Measurements from ENCODE around the gene C1orf146. TPM values are rescaled to one million over a fixed set of nuclear protein-coding genes. Genes with fewer than 3 reads are reported as not detected.

Gene C1orf146
- polyA plus RNA-seq, 1 experiment, result not detected

GRCh38 chr1:92188436-92189255 lies 29.1 kb upstream of the C1orf146 start:
- no peak for DNase-seq (ENCODE audit: low read depth, low spot score)
- no peaks in the 10 kb centered on the region for H3K9me3 ChIP-seq (ENCODE audit: control insufficient read depth, insufficient read depth, low read length)
- ChIA-PET POLR2A (no interaction called here), CTCF (no interaction called here)
- H3K4me3 ChIP-seq (ENCODE audit: low read depth, low read length), result no peak overlapping the region
- no peak for TF ChIP-seq CTCF (IDR thresholded peaks at IDR 0.05; ENCODE audit: low read depth, low read length)
- no peaks in the 10 kb centered on the region for H3K27me3 ChIP-seq (ENCODE audit: control insufficient read depth, insufficient read depth, low read length)
- no peak overlapping the region for H3K27ac ChIP-seq (ENCODE audit: low read depth, low read length)

GRCh38 chr1:92191726-92192125 lies 26.0 kb upstream of the C1orf146 start:
- no peak overlapping the region for H3K27ac ChIP-seq (ENCODE audit: low read depth, low read length)
- no peak for TF ChIP-seq CTCF (IDR thresholded peaks at IDR 0.05; ENCODE audit: low read depth, low read length)
- H3K4me3 ChIP-seq (ENCODE audit: low read depth, low read length), result no peak overlapping the region
- H3K27me3 ChIP-seq (ENCODE audit: control insufficient read depth, insufficient read depth, low read length), result no peaks in the 10 kb centered on the region
- ChIA-PET POLR2A (no interaction called here), CTCF (no interaction called here)
- no peaks in the 10 kb centered on the region; the same call in 1 of the 2 replicates for H3K9me3 ChIP-seq (ENCODE audit: control insufficient read depth, insufficient read depth, low read length)
- no peak for DNase-seq (ENCODE audit: low read depth, low spot score)

- POLR2A ChIA-PET, result no interaction called here
- CTCF ChIA-PET, result no interaction called here
These were observed 25.5 kb upstream of the C1orf146 start for GRCh38 chr1:92192246-92192645.

GRCh38 chr1:92194511-92194910 lies 23.2 kb upstream of the C1orf146 start:
- Histone ChIP-seq H3K27ac (ENCODE audit: low read depth, low read length) (no peak overlapping the region), H3K9me3 (ENCODE audit: control insufficient read depth, insufficient read depth, low read length) (no peaks in the 10 kb centered on the region; the same call in 1 of the 2 replicates), H3K4me3 (ENCODE audit: low read depth, low read length) (no peak overlapping the region), H3K27me3 (ENCODE audit: control insufficient read depth, insufficient read depth, low read length) (no peaks in the 10 kb centered on the region)
- ChIA-PET CTCF (no interaction called here), POLR2A (no interaction called here)
- no peak for DNase-seq (ENCODE audit: low read depth, low spot score)
- no peak for TF ChIP-seq CTCF (IDR thresholded peaks at IDR 0.05; ENCODE audit: low read depth, low read length)

More at GRCh38 chr1:92192246-92192645, 25.5 kb upstream of the C1orf146 start:
- no peak overlapping the region for H3K27ac ChIP-seq (ENCODE audit: low read depth, low read length)
- H3K4me3 ChIP-seq (ENCODE audit: low read depth, low read length), result no peak overlapping the region
- no peak for DNase-seq (ENCODE audit: low read depth, low spot score)
- TF ChIP-seq CTCF (IDR thresholded peaks at IDR 0.05; ENCODE audit: low read depth, low read length), result no peak
- no peaks in the 10 kb centered on the region for H3K27me3 ChIP-seq (ENCODE audit: control insufficient read depth, insufficient read depth, low read length)
- no peaks in the 10 kb centered on the region; the same call in 1 of the 2 replicates for H3K9me3 ChIP-seq (ENCODE audit: control insufficient read depth, insufficient read depth, low read length)

- DNase-seq (ENCODE audit: low read depth, low spot score), result no peak
- Histone ChIP-seq H3K27me3 (ENCODE audit: control insufficient read depth, insufficient read depth, low read length) (no peaks in the 10 kb centered on the region), H3K4me3 (ENCODE audit: low read depth, low read length) (no peak overlapping the region), H3K27ac (ENCODE audit: low read depth, low read length) (no peak overlapping the region), H3K9me3 (ENCODE audit: control insufficient read depth, insufficient read depth, low read length) (no peaks in the 10 kb centered on the region)
- no peak for TF ChIP-seq CTCF (IDR thresholded peaks at IDR 0.05; ENCODE audit: low read depth, low read length)
- ChIA-PET CTCF (no interaction called here), POLR2A (no interaction called here)
These were observed 15.7 kb upstream of the C1orf146 start for GRCh38 chr1:92201973-92202372.
